Endothelial cell (in vitro differentiated cells): Measurements from ENCODE around the gene CYSLTR2. TPM values are rescaled to one million over a fixed set of nuclear protein-coding genes. Genes with fewer than 3 reads are reported as not detected.

Source experiments
- DNase-seq: peaks from one replicate; pipeline ENCODE4 v3.0.0; 2021; ENCODE audit warnings: low spot score
- H3K27ac Mint-ChIP-seq: one replicate; pipeline ENCODE4 v1.8.0; 2021; ENCODE audit warnings: mixed read lengths, inconsistent platforms; ENCODE audit not compliant: unreplicated experiment
- H3K27me3 Mint-ChIP-seq: one replicate; pipeline ENCODE4 v1.8.0; 2021; ENCODE audit warnings: mild to moderate bottlenecking, moderate library complexity, mixed read lengths, inconsistent platforms; ENCODE audit not compliant: unreplicated experiment
- H3K36me3 Mint-ChIP-seq: one replicate; pipeline ENCODE4 v1.8.0; 2021; ENCODE audit warnings: mild to moderate bottlenecking, low read depth, mixed read lengths, inconsistent platforms; ENCODE audit not compliant: unreplicated experiment
- H3K4me1 Mint-ChIP-seq: one replicate; pipeline ENCODE4 v1.8.0; 2021; ENCODE audit warnings: mild to moderate bottlenecking, mixed read lengths, inconsistent platforms; ENCODE audit not compliant: unreplicated experiment
- H3K4me3 Mint-ChIP-seq: one replicate; pipeline ENCODE4 v1.8.0; 2021; ENCODE audit warnings: mild to moderate bottlenecking, mixed read lengths, inconsistent platforms; ENCODE audit not compliant: unreplicated experiment
- H3K9me3 Mint-ChIP-seq: one replicate; pipeline ENCODE4 v1.8.0; 2021; ENCODE audit warnings: mixed read lengths, inconsistent platforms; ENCODE audit not compliant: unreplicated experiment
- total RNA-seq: library from RNA; stranded (reverse); fragmentation: NEBNext Ultra II Directional; extraction: Animal tissue kit (Norgen Biotek cat#: 25700); gene quantifications from one replicate; pipeline ENCODE4 v1.2.1, GENCODE V29; 2021; ENCODE audit not compliant: unreplicated experiment
- TF ChIP-seq, protein P1 (sequence below): fragments of 200-600 bp; sonication (generic); IDR thresholded peaks from one replicate; pipeline ENCODE4 v1.5.0; 2021; ENCODE audit warnings: antibody characterized with exemption; ENCODE audit not compliant: unreplicated experiment

The CYSLTR2 gene
- total RNA-seq, 1 donor from 2014 or later, result not detected

DNA sequence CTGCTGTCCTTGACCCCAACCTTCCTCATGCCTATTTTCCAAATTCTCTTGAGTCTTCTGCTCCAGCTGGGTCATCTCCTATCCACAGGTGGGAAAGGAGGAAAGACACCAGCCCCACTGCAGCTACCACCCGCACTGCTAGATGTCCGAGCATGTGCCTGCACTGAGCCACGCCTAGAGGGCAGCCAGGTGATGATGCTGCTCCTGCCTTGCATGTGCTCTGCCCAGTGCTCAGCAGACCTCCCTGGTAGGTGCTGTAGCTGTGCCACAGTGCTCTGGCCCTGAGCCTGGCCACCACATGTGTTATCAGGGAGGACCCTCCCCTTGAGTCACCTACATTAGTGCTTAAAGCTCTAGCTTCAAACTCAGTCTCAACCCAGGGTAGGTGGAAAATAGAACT is 6.9 kb upstream of the CYSLTR2 start:
- Mint-ChIP-seq H3K4me3 (no peak overlapping the region), H3K27ac (no peak overlapping the region), H3K27me3 (no peaks in the 10 kb centered on the region), H3K9me3 (no peaks in the 10 kb centered on the region), H3K4me1 (no peaks in the 10 kb centered on the region), H3K36me3 (no peaks in the 10 kb centered on the region)
- no peak for DNase-seq
- TF ChIP-seq, protein P1, sequence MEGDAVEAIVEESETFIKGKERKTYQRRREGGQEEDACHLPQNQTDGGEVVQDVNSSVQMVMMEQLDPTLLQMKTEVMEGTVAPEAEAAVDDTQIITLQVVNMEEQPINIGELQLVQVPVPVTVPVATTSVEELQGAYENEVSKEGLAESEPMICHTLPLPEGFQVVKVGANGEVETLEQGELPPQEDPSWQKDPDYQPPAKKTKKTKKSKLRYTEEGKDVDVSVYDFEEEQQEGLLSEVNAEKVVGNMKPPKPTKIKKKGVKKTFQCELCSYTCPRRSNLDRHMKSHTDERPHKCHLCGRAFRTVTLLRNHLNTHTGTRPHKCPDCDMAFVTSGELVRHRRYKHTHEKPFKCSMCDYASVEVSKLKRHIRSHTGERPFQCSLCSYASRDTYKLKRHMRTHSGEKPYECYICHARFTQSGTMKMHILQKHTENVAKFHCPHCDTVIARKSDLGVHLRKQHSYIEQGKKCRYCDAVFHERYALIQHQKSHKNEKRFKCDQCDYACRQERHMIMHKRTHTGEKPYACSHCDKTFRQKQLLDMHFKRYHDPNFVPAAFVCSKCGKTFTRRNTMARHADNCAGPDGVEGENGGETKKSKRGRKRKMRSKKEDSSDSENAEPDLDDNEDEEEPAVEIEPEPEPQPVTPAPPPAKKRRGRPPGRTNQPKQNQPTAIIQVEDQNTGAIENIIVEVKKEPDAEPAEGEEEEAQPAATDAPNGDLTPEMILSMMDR, result no peak

DNA sequence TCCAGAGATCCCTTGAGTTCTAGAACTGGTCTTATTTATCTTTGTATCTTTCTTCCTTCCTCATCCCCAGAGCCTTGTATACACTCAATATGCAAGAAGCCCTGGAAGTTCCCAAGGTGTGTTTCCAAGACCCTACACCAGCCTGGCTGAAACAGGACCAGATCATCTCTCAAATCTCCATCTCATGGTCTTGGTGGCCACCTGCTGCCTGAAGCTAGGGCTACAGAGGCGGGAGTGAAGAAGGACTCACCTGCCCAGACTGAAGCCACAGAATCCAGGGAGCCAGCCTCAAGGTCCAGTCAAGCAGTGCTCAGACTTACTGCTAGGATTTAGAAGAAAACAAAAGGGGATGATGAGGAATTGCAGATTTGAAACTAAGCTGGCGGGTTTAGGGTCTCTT is 6.1 kb upstream of the CYSLTR2 start:
- Mint-ChIP-seq H3K4me1 (no peaks in the 10 kb centered on the region), H3K27me3 (no peaks in the 10 kb centered on the region), H3K4me3 (no peak overlapping the region), H3K9me3 (no peaks in the 10 kb centered on the region), H3K27ac (no peak overlapping the region), H3K36me3 (no peaks in the 10 kb centered on the region)
- TF ChIP-seq, protein P1, result no peak
- DNase-seq, result no peak

DNA sequence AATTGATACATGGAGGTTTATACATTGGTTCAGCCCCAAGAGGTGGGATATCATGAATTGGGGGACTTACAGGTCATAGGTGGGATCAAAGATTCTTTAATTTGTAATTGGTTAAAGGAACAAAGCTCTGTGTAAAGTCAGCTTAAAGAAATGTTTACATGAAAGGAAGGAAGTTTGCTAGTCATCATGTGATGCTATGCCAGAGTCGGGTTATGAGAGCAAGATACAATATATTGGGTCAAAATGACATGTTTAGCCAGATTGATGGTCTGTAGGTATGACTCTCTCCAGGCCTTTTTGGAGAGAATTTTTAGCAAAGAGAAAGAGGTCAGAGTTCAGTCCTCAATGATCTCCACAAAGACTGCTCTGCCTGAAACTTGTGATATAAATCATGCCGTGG is 5.3 kb upstream of the CYSLTR2 start:
- Mint-ChIP-seq H3K4me1 (peaks cover 5% of the 10 kb centered on the region), H3K4me3 (no peak overlapping the region), H3K36me3 (no peaks in the 10 kb centered on the region), H3K27me3 (no peaks in the 10 kb centered on the region), H3K27ac (no peak overlapping the region), H3K9me3 (no peaks in the 10 kb centered on the region)
- TF ChIP-seq, protein P1, result no peak
- DNase-seq, result no peak

DNA sequence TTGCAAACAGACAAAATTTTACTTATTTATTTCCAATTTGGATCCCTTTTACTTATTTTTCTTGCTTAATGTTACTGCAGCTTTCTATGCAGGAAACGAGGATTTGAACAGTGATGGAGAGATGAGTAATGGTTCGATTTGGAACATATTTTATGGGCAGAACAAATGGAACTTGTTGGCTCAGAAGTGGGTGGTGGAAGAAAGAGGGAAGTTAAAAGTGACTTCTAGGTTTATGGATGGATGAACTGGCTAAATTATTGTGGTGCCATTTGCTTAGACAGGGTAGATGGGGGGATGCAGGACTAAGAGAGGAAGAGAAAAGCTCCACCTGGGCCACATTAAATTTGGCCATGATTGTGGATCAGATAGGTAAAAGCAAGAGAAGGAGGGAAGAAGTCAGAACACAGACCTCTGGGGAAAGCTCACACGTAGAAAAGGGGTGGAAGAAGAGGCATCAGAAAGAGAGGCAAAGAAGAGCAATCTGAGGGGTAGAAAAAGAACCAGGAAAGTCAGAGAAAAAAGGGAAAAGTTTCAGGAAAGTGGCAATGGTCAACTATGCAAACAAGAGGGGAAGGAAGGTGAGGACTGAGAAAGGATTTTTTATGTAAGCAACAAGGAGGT is 768 bp upstream of the CYSLTR2 start:
- peaks cover 5% of the 10 kb centered on the region for H3K4me1 Mint-ChIP-seq
- no peak for DNase-seq
- TF ChIP-seq, protein P1, result no peak
- H3K4me3 Mint-ChIP-seq, result no peak overlapping the region
- H3K9me3 Mint-ChIP-seq, result no peaks in the 10 kb centered on the region
- no peaks in the 10 kb centered on the region for H3K27me3 Mint-ChIP-seq
- peak overlapping the region; percentile 33 for H3K27ac Mint-ChIP-seq
- no peaks in the 10 kb centered on the region for H3K36me3 Mint-ChIP-seq

DNA sequence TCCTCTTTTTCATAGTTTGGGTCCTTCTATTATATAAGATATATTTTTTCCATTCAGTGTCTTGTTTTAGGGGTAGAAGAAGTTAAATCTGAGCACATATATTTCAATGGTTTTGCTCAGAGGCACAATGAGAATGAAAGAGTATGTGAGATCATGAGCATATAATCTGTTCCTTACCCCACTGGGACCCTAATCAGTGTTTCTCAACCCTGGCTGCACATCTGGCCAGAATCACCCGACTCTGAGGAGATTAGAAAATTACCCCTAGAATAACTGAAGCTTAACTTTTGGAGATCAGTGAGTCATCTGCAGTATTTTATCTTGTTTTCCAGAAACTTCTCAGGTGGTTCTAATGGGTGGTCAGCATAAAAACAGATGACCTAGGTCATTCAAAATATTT is 782 bp downstream of the CYSLTR2 start:
- Mint-ChIP-seq H3K27ac (no peak overlapping the region), H3K4me3 (no peak overlapping the region), H3K4me1 (peaks cover 5% of the 10 kb centered on the region), H3K9me3 (no peaks in the 10 kb centered on the region), H3K27me3 (no peaks in the 10 kb centered on the region), H3K36me3 (no peaks in the 10 kb centered on the region)
- TF ChIP-seq, protein P1, result no peak
- DNase-seq, result no peak
